A549 (cell line): ENCODE data around the gene DDX31. TPM values are rescaled to one million over a fixed set of nuclear protein-coding genes. Genes with fewer than 3 reads are reported as not detected.

Experiments
- ATAC-seq, 2 experiments: fragments of 200-7000 bp in 1 of 2; fragments of >200 bp in 1 of 2; cut with Nextera tagmentation in 1 of 2; cut with Tn5 transposase in 1 of 2; 3 replicates each; pipeline versions ENCODE4 v1.8.0 to v1.9.1; 2018 to 2020; ENCODE audit warnings: mild to moderate bottlenecking in 1 of 2, moderate library complexity in 1 of 2
- CTCF ChIA-PET: fragments of 300-600 bp; sonication (Branson Sonifier 250); formaldehyde crosslinking; extraction: SDS; loops from one replicate; lab custom pipeline; 2021; ENCODE audit warnings: antibody characterized with exemption, inconsistent platforms; lab: Yijun Ruan, JAX
- POLR2A ChIA-PET: fragments of 350-600 bp; formaldehyde crosslinking; extraction: SDS; loops from one replicate; lab custom pipeline; 2021; ENCODE audit warnings: antibody characterized with exemption, inconsistent platforms; lab: Yijun Ruan, JAX
- DNase-seq, 2 experiments: peaks; one replicate each; pipeline versions ENCODE4 v3.0.0 to v3.0.0-alpha.2; 2011 to 2016; ENCODE audit warnings: low read depth in 1 of 2, low spot score in 1 of 2
- FAIRE-seq: peaks from 2 replicates; lab custom pipeline; 2011; peaks lifted over from hg19 to GRCh38; lab: Jason Lieb, UNC
- H3K27ac ChIP-seq, 2 experiments: fragments of >200 bp; sonication (Bioruptor Twin); formaldehyde crosslinking; 3 replicates each; pipeline ENCODE4 v1.5.1; 2016 to 2017
- H3K4me1 ChIP-seq: fragments of >200 bp; sonication (Bioruptor Twin); formaldehyde crosslinking; 3 replicates; pipeline ENCODE4 v1.6.1; 2016
- H3K4me2 ChIP-seq: fragments of >200 bp; sonication (Bioruptor Twin); formaldehyde crosslinking; 3 replicates; pipeline ENCODE4 v1.6.1; 2016
- H3K4me3 ChIP-seq: fragments of >200 bp; sonication (Bioruptor Twin); formaldehyde crosslinking; 3 replicates; pipeline ENCODE4 v1.5.1; 2016
- H3K9me3 ChIP-seq: fragments of >200 bp; sonication (Bioruptor Twin); formaldehyde crosslinking; 3 replicates; pipeline ENCODE4 v1.6.1; 2016
- BCL3 ChIP-seq: fragments of >200 bp; sonication (Bioruptor Twin); formaldehyde crosslinking; IDR thresholded peaks from 3 replicates; pipeline ENCODE4 v1.6.1; 2016
- E2F6 ChIP-seq: IDR thresholded peaks from 2 replicates; pipeline ENCODE4 v1.6.1; 2012; ENCODE audit warnings: low read depth, borderline replicate concordance
- FOSB ChIP-seq: fragments of 250-450 bp; sonication (Bioruptor Pico); IDR thresholded peaks from 2 replicates; pipeline ENCODE4 v1.5.0; 2020; ENCODE audit warnings: mild to moderate bottlenecking, moderate library complexity
- GATA3 ChIP-seq: IDR thresholded peaks from 2 replicates; pipeline ENCODE4 v1.6.1; 2012; ENCODE audit warnings: borderline replicate concordance
- HMGXB4 ChIP-seq: fragments of 250-450 bp; sonication (Bioruptor Pico); IDR thresholded peaks from 2 replicates; pipeline ENCODE4 v1.5.0; 2021; ENCODE audit warnings: mild to moderate bottlenecking, moderate library complexity, borderline replicate concordance
- HOXB5 ChIP-seq: fragments of 250-450 bp; sonication (Bioruptor Pico); IDR thresholded peaks from 2 replicates; pipeline ENCODE4 v1.5.0; 2020; ENCODE audit warnings: mild to moderate bottlenecking, moderate library complexity
- MAFK ChIP-seq: fragments of 450-650 bp; IDR thresholded peaks from 2 replicates; pipeline ENCODE4 v1.6.1; 2014; ENCODE audit not compliant: partially characterized antibody
- MAX ChIP-seq: IDR thresholded peaks from 2 replicates; pipeline ENCODE4 v1.6.1; 2012
- MAZ ChIP-seq: fragments of 150-350 bp; IDR thresholded peaks from 2 replicates; pipeline ENCODE4 v1.6.1; 2014; ENCODE audit warnings: antibody characterized with exemption, low read depth, low read length, borderline replicate concordance
- NFE2L2 ChIP-seq: fragments of 150-350 bp; conservative IDR thresholded peaks from 2 replicates; pipeline ENCODE4 v1.6.1; 2014; ENCODE audit warnings: low read length
- NR3C1 ChIP-seq: fragments of >200 bp; sonication (Bioruptor Twin); formaldehyde crosslinking; IDR thresholded peaks from 3 replicates; pipeline ENCODE4 v1.6.1; 2017
- PBX3 ChIP-seq: IDR thresholded peaks from 2 replicates; pipeline ENCODE4 v1.6.1; 2012
- TP53 ChIP-seq: fragments of 250-450 bp; sonication (Bioruptor Pico); IDR thresholded peaks from 2 replicates; pipeline ENCODE4 v1.5.0; 2021; ENCODE audit warnings: mild to moderate bottlenecking, moderate library complexity
- USF2 ChIP-seq: fragments of 450-650 bp; IDR thresholded peaks from 2 replicates; pipeline ENCODE4 v1.6.1; 2014; ENCODE audit warnings: antibody characterized with exemption
- WGBS: methylation state at CpG from one replicate; pipeline ENCODE4 v1.1.6; 2017; ENCODE audit errors: missing lambda C conversion rate; 5-methylcytosine and 5-hydroxymethylcytosine counted together
- polyA plus RNA-seq, 4 experiments: library from polyadenylated mRNA; depleted of rRNA in 3 of 4; stranded (reverse); fragments of >200 nt; fragmentation: RNase III in 1 of 4; extraction: RNeasy Plus Mini Kit Qiagen cat#74134 plus additional on column Dnase treatment in 1 of 4; gene quantifications; 2 replicates in 3 of 4; 3 replicates in 1 of 4; pipeline ENCODE4 v1.2.3, GENCODE V29; 2011 to 2017

Gene DDX31
- polyA plus RNA-seq, 2 of the 4 experiments (the other 2 are of a cell fraction): 20.0 to 30.1 TPM

- TF ChIP-seq HMGXB4 (CRISPR knock-in tag) (no peak), FOSB (CRISPR knock-in tag) (no peak), MAX (no peak), GATA3 (no peak)
Measured at GRCh38 chr9:132637351-132637750, 32.4 kb downstream of the DDX31 start (continued).

GRCh38 chr9:132634327-132634726, 35.5 kb downstream of the DDX31 start:
- DNase-seq (no peak), ATAC-seq (no peak), FAIRE-seq (no peak)
- no peak overlapping the region for H3K4me3 ChIP-seq
- ChIA-PET POLR2A (interaction anchor here (0.7 kb wide), 1 partner anchor 902 kb away, joined by 3 read pairs; no protein-coding TSS in a partner anchor), CTCF (interaction anchor here (0.7 to 1.3 kb wide), 2 partner anchors 16 to 872 kb away, joined by 3 to 6 read pairs; no protein-coding TSS in a partner anchor)
- no peaks in the 10 kb centered on the region for H3K9me3 ChIP-seq
- TF ChIP-seq MAFK (peak; percentile 20), MAZ (no peak), TP53 (no peak), NFE2L2 (no peak), HOXB5 (CRISPR knock-in tag) (no peak), PBX3 (no peak), FOSB (CRISPR knock-in tag) (no peak)
- 98% methylated on average over 3 of the region's 3 CpGs for WGBS
- no peak overlapping the region for H3K27ac ChIP-seq
- no peak overlapping the region for H3K4me2 ChIP-seq
- no peaks in the 10 kb centered on the region for H3K4me1 ChIP-seq

- Histone ChIP-seq H3K4me2 (no peak overlapping the region), H3K27ac (no peak overlapping the region), H3K9me3 (no peaks in the 10 kb centered on the region), H3K4me3 (no peak overlapping the region), H3K4me1 (no peaks in the 10 kb centered on the region)
- FAIRE-seq: no peak
- no peak for ATAC-seq
- no peak for TF ChIP-seq E2F6
- no peak for TF ChIP-seq NR3C1
- no peak for TF ChIP-seq BCL3
- TF ChIP-seq TP53: no peak
- ChIA-PET POLR2A (no interaction called here), CTCF (interaction anchor here (0.6 to 2.1 kb wide), 3 partner anchors 11 to 782 kb away, joined by 3 to 6 read pairs (median 3); no protein-coding TSS in a partner anchor)
- 96% methylated on average over 7 of the region's 7 CpGs for WGBS
- DNase-seq: no peak
Measured at GRCh38 chr9:132632413-132633129, 37.2 kb downstream of the DDX31 start.

- Histone ChIP-seq H3K4me1 (no peaks in the 10 kb centered on the region), H3K4me2 (no peak overlapping the region), H3K4me3 (no peak overlapping the region), H3K27ac (no peak overlapping the region), H3K9me3 (no peaks in the 10 kb centered on the region)
- no peak for TF ChIP-seq USF2
- ChIA-PET POLR2A (no interaction called here), CTCF (interaction anchor here (0.6 to 2.1 kb wide), 2 partner anchors 10 to 174 kb away, joined by 3 to 6 read pairs; no protein-coding TSS in a partner anchor)
- WGBS: 93% methylated on average over 7 of the region's 7 CpGs
- DNase-seq (no peak), ATAC-seq (no peak), FAIRE-seq (no peak)
Measured at GRCh38 chr9:132631685-132632084, 38.1 kb downstream of the DDX31 start.
